Astrocyte of the cerebellum (primary cell): Measurements from ENCODE around the gene PKLR.

Source experiments
- DNase-seq: peaks from one replicate; pipeline ENCODE4 v3.0.0-alpha.2; 2011; ENCODE audit warnings: low read depth
- H3K4me3 ChIP-seq: 2 replicates; pipeline ENCODE4 v1.5.1; 2011; ENCODE audit warnings: mild to moderate bottlenecking, low read depth, low read length, moderate library complexity
- in situ Hi-C: cut with HindIII; loops from 2 replicates; pipeline ENCODE4 v1.10.0; 2017; ENCODE audit warnings: low sequenced_read_pairs
- TF ChIP-seq, protein P1 (sequence below): IDR thresholded peaks from 2 replicates; pipeline ENCODE4 v1.5.1; 2012; ENCODE audit warnings: low read length, low read depth, moderate library complexity, mild to moderate bottlenecking; ENCODE audit errors: missing control alignments

The PKLR gene

DNA sequence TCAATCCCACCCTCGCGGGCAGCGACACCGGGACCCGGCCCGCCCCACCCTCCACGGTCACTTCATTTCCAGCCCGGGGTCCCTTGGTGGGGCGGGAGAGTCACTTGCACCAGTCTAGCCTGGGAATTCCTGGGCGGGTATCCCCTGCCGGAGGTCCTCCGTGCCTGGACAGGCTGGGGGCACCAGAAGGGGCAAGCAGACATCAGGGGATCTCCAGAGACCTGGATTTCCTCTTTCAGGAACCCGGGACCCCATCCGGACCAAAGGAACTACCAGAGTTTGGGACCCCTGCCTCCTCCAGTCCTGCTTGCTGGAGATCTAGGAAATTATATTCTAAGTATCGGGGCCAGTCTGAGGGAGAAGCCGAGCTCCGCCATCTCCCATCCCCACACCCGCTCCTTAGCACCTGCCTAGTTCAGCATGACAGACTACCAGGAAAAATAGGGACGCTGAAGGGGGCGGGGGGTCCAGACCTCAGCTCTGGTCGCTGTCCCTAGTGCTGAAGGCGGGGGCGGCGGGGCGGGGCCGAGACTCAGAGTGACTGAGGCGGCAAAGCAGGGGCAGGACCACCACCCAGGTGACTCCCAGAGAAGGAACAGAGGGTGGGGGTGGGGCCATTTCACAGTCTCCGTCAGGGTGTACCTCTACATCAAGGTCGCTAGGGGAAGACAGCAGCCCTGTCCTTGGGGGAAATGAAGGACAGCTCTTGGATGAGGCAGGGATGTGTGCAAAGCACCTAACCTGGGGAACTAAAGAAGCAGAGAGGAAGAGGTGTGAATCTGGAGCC is 23.1 kb downstream of the PKLR start:
- DNase-seq: no peak
- peak overlapping the region; percentile 60 for H3K4me3 ChIP-seq
- in situ Hi-C loops: no loop called here
- TF ChIP-seq, protein P1, sequence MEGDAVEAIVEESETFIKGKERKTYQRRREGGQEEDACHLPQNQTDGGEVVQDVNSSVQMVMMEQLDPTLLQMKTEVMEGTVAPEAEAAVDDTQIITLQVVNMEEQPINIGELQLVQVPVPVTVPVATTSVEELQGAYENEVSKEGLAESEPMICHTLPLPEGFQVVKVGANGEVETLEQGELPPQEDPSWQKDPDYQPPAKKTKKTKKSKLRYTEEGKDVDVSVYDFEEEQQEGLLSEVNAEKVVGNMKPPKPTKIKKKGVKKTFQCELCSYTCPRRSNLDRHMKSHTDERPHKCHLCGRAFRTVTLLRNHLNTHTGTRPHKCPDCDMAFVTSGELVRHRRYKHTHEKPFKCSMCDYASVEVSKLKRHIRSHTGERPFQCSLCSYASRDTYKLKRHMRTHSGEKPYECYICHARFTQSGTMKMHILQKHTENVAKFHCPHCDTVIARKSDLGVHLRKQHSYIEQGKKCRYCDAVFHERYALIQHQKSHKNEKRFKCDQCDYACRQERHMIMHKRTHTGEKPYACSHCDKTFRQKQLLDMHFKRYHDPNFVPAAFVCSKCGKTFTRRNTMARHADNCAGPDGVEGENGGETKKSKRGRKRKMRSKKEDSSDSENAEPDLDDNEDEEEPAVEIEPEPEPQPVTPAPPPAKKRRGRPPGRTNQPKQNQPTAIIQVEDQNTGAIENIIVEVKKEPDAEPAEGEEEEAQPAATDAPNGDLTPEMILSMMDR: peak; percentile 44

DNA sequence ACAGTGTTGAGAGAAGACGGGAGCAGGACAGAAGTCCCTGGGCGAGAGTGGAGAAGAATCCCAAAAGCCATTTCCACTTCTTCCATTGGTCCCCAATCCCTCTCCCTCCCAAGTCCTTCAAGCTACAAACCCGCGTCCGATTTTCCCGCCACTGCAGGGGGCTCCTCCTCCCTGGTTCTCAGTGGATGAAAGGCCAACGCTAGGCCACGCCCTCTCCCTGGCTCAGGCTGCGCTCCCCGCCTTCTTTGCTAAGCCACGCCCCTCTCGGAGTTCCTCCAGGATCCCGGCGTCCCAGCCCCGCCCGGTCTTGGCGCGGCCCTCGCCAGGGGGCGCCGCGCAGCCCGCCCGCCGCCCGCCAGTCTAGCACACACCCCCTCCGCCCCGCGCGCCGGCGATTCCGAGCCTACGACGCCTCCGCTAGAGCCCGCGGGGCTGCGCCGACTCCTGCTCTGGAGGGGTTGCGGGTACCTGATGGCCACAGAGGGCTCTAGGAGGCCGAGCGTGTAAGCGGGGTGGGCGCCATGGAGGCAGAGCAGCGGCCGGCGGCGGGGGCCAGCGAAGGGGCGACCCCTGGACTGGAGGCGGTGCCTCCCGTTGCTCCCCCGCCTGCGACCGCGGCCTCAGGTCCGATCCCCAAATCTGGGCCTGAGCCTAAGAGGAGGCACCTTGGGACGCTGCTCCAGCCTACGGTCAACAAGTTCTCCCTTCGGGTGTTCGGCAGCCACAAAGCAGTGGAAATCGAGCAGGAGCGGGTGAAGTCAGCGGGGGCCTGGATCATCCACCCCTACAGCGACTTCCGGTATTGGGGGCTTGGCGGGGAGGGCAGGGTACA is 24.0 kb downstream of the PKLR start, which contains the start of gene HCN3:
HCN3 (plus strand) TSS at position 394 of the 832 bp plus-strand sequence; CDS start at position 522, 128 bp downstream.
- DNase-seq: peak; percentile 87
- peak within 1 kb of the TSS; percentile 60 for H3K4me3 ChIP-seq
- in situ Hi-C loops: no loop called here
- TF ChIP-seq, protein P1: peak; percentile 36

DNA sequence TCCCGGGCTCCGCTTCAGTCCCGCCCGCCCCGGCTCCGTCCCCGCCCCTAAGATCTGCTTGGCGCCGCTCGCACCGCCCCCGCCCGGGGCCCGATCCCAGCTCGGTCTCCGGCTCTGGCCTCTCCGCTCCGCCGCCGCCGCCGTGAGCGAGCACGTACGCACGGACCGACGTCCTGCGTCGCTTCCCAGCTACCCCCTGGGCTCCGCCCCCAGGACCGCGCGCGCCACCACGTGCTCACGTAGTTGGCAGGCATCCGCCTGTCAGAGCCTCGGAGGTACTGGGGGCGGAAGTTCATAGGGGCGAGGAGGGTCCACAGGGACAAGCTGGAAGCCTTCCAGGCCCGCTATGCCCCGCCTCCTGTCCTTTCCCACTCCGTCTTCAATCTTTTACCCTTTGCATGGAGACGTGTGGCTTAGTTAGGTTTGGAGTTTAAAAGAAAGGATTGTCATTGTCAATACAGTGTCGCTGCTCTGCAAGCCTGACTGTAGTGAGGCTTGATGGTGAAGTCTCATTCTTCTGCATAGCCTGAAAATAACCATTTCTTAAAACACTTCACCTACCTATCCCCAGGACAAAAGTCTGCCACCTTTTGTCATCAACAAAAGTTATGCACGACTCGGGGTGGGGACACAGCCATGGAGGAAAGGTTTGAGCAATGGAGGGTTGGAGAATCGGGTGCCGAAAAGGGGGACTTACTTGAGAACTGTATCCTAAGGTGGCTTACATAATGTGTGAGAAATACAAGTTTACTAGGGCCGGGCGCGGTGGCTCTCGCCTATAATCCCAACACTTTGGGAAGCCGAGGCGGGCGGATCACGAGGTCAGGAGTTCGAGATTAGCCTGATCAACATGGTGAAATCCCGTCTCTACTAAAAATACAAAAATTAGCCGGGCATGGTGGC is 27.6 kb downstream of the PKLR start, which contains the start of gene CLK2:
CLK2 (minus strand) TSS at position 162 of the 903 bp plus-strand sequence. CDS start 2,527 bp downstream, outside the sequence.
- TF ChIP-seq, protein P1: no peak
- DNase-seq: peak; percentile 68
- H3K4me3 ChIP-seq: peak within 1 kb of the TSS; percentile 82
- in situ Hi-C loops: no loop called here

DNA sequence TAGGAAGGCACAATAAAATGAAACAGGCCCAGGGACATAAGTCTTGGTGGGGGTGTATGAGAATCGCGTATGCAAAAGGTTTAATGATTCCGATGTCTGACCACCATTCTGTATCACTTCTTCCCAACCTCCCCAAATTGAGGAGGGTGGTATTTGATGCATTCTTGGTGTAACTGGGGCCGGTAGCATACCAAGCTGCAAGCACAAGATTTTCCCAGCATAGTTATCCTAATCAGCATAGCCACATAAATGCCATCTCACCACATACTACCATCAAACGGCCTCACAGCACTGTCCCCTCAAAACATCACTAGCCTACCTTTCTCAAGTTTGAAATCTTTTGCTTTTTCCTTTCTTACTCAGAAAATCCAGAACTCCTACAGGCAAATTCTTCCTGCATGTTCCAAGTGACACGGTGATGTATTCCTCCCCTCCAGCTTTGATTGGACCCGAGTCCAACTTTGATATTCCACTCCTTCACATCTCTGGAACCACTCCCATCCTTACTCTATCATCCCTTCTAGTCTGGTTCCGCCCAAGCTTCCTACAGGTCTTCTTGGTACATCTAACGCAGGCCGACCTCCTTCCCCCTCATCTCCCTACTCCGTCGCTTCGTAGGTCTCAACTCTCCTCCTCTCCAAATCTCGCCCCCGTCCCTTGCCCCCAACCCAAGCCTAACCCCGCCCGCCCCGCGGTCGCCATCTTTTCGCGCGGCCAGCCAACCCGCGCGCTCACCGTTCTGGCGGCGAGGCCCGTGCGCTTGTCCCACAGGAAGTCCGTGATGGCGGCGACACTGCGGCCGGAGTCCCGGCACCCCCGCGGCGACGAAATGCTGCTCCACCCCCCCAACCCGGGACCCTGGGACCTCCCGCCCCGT is 28.5 kb downstream of the PKLR start:
- peak; percentile 37 for DNase-seq

DNA sequence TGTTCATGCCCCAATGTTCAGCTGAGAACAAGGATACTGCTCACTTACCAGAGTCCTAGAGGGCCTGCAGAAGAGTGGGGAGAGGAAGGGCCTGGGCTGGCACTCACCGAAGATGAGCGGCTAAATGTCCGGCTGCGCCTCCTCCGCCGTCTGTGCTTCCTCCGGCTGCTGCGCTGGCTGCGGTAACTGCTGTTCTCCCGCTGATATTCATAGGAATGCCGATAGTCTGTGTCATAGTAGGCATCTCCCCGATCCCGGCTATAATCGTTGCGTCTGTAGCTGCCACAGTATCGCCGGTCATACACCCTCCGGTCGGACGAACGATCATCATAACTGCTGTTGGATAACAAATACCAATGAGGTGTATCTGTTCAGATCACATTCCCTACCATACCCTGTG is 31.9 kb downstream of the PKLR start:
- TF ChIP-seq, protein P1: no peak
- no peak for DNase-seq
- in situ Hi-C loops: no loop called here

More for the DNA sequence above, 28.5 kb downstream of the PKLR start:
- in situ Hi-C loops: no loop called here
- TF ChIP-seq, protein P1: no peak
- peak overlapping the region; percentile 82 for H3K4me3 ChIP-seq

More for the DNA sequence above, 31.9 kb downstream of the PKLR start:
- H3K4me3 ChIP-seq: no peak overlapping the region
